ENCODE results near the gene ACTA2.

ACTA2 gene

GRCh38 chr10:88980800-88981199 lies 28.2 kb upstream of the ACTA2 start:
- no peak for DNase-seq

GRCh38 chr10:88980247-88980646 lies 27.7 kb upstream of the ACTA2 start:
- DNase-seq: no peak

- DNase-seq: no peak
Observed at GRCh38 chr10:88979603-88980002, 27.0 kb upstream of the ACTA2 start.

GRCh38 chr10:88979153-88979562 lies 26.6 kb upstream of the ACTA2 start:
- DNase-seq: no peak

DNA sequence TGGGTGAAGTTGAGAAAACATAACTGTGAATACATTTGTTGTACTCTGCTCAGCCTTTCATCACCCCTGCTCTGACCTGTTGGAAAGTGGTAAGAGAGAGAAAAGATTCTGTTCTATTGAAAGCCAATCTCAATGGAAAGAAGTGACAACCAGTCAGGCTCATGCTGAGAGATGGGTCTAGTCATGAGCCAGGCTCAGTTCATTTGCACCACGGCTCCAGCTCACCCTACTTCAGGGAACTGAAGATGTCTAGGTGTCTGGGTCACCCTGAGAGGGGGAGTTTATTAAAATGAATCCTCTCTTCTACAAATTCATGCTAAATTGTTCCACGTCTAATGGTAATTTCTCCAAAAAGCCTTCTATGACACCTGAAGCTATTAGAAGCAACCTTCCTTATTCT lies 25.9 kb upstream of the ACTA2 start:
- no peak for DNase-seq

- no peak for DNase-seq
Observed at GRCh38 chr10:88975377-88975720, 22.8 kb upstream of the ACTA2 start.

- no peak for DNase-seq
Observed at GRCh38 chr10:88974446-88975376, 22.1 kb upstream of the ACTA2 start.

DNA sequence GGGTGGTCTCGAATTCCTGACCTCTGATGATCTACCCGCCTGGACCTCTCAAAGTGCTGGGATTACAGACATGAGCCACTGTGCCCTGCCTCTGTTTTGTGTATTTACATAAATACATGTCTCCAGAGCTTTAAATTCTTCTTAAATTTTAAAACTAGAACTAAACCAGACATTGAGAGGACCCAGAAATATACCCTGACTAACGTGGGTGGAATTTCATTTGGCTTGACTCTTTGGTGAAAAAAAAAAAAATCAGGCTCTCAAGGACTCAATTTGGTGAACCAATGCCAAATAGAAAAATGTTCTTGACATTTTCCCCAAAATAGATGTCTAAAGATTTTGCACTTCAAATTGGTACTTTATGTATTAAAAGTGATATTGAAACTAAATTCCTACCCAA lies 21.4 kb upstream of the ACTA2 start:
- DNase-seq: no peak

DNA sequence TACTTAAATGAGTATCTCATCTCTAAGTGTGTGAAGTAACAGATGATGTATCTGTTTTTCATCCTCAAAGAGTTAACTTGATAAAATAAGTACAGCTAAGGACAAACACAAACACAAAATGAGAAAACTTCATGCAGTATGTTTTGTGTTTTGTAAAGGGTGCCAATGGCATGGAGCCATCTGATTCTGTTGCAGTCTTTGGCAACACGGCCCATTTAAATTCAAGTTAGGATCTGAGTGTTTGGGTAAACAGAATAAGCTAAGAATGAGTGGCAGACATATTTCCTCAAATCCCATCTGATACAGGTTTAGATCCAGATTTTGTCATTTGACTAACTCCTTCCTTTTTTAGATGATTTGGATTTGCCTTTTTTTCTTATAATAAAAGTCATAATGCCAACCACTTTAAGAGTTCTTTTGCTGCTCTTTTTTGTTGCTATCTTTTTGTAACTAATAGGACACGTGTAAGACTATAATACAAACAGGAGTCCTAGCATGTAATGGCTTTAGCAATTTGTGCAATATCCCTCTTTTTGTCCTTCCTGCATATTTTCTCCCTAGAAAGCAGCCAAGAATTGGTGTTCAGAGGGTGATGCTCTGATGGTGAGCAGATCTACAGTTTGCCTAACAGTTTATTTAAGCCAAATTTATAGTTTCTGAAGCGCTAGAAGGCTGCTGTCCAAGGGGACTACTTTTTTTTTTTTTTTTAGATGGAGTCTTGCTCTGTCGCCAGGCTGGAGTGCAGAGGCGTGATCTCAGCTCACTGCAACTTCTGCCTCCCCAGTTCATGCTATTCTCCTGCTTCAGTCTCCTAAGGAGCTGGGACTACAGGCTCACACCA lies 18.9 kb upstream of the ACTA2 start:
- no peak for DNase-seq

- DNase-seq: no peak
Observed at GRCh38 chr10:88968391-88968790, 15.8 kb upstream of the ACTA2 start.

GRCh38 chr10:88966797-88967196 lies 14.2 kb upstream of the ACTA2 start:
- DNase-seq: no peak

DNA sequence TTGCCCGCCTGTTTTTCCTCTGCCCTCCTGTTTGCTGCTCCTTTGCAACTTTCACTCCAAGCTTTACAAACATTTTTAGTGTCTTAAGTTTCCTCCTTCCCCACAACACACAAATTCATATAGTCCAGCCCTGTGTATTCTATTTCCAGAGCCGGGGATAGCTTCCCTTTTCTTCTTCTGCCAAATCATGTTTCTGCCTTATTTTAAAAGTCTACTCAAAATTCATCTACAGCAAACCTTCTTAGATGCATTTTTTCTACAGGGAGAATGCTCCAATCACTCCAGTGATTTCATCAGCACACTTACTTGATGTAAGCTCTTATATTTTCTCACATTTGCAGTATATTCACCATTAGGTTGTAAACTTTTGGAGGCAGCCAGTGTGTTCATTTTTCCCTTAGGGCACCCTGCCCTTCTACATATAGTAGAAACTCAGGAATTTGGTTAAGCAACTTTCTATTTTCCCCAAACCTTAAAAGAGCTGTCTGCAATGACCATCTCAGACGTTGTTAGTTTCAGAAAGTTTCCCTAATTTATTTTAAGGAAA lies 12.4 kb upstream of the ACTA2 start:
- DNase-seq: no peak

GRCh38 chr10:88964360-88964759 lies 11.8 kb upstream of the ACTA2 start:
- DNase-seq: no peak

GRCh38 chr10:88963318-88963717 lies 10.7 kb upstream of the ACTA2 start:
- DNase-seq: no peak

GRCh38 chr10:88962336-88962735 lies 9.8 kb upstream of the ACTA2 start:
- DNase-seq: no peak

DNA sequence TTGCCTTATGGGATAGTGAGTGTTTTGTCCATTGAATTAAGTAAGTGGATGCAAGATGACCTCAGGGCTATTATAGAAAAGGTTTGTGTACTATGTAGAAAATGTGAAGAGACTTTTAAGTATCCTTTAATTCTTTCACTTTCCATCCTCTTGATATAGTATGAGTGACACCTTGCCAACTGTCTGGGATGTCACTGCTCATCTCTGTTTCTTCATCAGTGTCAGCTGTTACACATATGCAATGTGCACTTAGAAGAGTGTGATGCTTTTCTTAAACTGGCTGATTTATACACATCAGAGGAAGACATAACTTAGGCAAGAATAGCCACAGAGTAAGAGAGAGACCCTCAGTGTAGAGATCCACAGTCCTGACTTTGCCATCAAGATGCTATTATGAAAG lies 8.7 kb upstream of the ACTA2 start:
- no peak for DNase-seq

- no peak for DNase-seq
Observed at GRCh38 chr10:88960802-88961201, 8.2 kb upstream of the ACTA2 start.

GRCh38 chr10:88958721-88959120 lies 6.1 kb upstream of the ACTA2 start:
- no peak for DNase-seq

- no peak for DNase-seq
Observed at GRCh38 chr10:88957381-88957780, 4.8 kb upstream of the ACTA2 start.

DNA sequence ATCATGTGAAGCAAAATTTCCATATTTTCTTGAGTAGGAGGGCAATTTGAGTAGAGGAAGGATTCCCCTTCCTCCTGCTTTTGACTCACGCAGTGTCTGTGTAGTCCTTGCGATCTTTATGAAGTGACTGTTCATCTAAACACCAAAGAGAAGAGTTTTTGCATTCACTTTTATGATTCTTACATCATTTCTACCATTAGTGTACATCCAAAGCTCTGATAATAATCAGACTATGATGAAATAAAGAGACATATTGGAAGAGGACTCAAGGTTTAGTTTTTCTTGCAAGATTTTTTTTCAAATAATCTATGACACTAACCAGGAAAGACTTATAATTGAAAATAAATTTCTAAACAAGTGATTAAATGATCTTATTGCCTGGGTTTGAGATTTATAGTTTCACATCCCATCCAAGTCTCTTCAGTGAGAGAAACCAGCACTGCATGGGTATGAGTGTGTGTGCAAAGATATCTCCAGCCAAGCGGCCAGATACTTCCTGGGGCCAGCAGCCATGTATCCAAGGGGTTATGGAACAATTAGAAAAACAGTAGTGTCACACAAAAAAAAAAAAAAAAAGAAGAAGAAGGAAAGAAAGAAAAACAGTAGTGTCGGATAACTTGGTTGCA lies 2.0 kb upstream of the ACTA2 start:
- DNase-seq: no peak

DNA sequence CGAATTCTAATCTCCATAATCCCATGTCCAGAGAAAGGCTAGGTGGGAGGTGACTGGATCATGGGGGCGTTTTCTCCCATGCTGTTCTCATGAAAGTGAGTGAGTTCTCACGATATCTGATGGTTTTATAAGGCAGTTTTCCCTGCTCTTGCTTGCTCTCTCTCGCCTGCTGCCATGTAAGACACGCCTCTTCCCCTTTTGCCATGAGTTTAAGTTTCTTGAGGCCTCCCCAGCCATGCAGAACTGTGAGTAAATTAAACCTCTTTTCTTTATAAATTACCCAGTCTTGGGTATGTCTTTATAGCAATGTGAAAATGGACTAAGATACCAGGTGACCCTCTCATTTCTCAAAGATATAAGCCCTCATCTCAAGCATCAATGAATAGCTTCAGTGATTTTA lies 1.1 kb upstream of the ACTA2 start:
- DNase-seq: no peak

- DNase-seq: no peak
Observed at GRCh38 chr10:88949912-88950837, 2.4 kb downstream of the ACTA2 start.
